Measurements from ENCODE around the gene ZSCAN31.
A peak's percentile ranks its signal among the peaks of the same experiment; 100 is the strongest.
"Not testable (repeated sequence)": the region's sequence is repeated elsewhere in the genome, so short reads cannot be mapped to it uniquely, and the experiment has no call there.

The ZSCAN31 gene

DNA sequence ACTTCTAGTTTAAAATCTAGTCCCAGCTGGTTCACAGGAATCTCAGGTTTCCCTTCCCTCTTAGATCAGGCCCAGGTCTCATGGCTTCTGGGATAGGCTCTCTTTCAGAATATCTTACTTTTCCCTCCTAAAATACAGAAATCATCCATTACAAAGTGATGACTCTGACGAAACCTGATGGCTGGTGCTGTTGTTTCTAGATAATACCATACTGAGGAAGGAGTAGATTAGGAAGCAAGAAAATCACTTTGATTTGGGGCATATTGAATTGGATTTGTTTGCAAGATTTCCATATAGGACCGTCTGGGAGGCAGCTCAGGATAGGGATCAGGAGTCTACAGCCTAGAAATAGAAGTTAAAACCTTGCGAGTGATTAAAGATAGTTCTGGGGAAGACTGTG, 17.4 kb upstream of the ZSCAN31 start:
- no peak for DNase-seq

- DNase-seq, result no peak
These were observed 15.6 kb upstream of the ZSCAN31 start for GRCh38 chr6:28351493-28351925.

GRCh38 chr6:28351087-28351486, 15.1 kb upstream of the ZSCAN31 start:
- peak in 1 of 2 experiments; percentile 8 for DNase-seq

DNA sequence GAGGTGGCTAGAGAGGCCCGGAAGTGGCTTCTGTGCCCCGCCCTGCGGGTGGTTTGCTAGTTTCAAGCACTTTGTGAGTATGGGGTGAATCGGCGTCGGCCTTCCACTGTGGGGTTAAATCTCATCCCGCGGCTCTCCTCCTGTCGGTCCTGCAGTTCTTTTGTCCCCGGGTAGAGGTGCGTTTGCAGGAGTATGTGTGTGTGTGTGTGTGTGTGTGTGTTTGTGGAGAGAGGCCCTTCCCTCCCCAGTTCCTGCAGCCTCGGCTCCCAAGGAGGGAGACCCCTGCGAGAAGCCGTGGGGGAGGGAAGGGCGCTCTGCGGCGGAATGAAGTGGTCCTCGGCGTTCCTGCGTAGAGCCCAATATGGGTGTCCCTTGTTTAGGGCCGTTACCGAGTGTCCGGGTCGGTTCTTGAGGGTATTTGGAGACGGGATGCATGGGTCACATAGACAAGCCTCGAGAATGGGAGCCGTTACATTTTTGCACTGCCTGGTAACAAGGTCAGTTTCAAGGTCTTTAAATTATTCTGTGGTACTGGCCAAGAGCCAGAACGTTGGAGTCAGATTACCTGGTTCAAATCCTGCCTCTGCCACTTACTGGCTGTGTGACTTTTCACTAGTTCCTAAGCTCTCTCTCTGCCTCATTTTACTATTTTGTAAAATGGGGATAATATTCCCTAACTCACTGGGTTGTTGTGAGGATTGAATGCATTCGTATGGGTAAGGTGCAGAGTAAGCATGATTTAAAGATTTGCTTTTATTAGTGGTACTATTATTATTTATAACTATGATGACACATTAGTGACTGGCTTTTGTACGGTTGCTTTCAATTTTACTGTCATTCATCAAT, 14.2 kb upstream of the ZSCAN31 start, which contains the start of gene ZKSCAN3:
Gene ZKSCAN3 (plus strand): TSS at position 56 of the 846 bp plus-strand sequence. CDS start 9,640 bp downstream, outside the sequence.
- peak; percentile 86 to 90 for DNase-seq

DNA sequence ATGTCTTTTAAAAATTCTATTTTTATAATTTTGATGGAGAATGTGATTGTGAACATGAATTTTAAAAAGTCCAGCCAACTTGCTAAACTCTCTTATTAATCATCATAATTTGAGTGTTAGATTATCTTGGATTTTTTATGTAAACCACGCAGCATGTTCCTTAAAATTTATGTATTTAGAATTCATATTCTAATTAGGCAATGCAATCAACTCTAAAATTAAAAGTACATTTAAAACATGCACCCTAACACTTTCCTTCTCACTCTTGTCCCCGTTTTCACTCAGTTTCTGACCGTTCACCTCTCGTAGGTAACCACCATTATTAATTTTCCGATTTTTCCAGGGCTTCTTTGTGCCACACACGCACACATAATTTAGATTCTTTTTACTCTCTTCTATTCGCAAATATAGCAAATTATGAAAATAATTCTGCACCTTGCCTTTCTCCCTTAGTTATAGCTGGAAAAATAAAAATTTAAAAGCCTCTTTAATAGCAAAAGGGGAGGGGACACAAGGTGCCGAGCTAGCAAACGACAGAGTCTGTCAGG, 13.5 kb upstream of the ZSCAN31 start:
- DNase-seq, result no peak

- DNase-seq, result no peak
These were observed 11.2 kb upstream of the ZSCAN31 start for GRCh38 chr6:28347119-28347518.

- DNase-seq, result no peak
These were observed 9.3 kb upstream of the ZSCAN31 start for GRCh38 chr6:28345201-28345600.

DNA sequence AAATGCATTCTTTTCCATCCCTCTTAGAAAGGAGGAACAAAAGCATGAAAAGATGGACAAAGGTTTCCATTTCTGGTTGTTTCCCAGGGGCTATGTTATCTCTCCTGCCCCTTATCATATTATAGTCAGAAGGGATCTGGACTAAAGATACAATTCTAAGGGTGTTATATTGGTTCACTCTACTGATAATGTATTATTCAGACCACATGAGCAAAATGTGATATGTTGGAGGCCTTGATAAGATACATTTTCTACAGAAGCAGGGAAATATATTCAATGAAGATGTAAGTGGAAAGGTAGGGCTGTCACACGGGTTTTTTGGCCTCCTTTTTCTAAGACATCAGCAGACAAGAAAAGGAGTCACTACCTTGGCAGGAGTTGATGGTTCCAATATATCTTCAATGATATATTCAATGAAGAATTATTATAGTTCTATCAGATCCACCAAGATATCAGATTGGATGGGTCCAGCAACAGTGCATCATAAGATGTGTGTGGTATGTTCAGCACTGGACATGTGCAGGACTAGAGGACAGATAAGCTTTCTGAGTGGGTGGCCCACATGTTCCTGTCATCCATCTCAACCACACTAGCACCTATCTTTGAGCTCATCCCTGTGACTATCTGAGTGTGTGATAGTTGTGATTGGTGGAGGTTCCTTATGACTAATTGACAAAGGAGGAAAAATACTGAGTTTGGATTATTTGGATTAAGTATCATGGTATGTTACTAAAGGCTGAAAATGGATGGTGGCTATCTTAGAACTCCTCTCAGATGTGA, 8.1 kb upstream of the ZSCAN31 start:
- DNase-seq, result no peak

DNA sequence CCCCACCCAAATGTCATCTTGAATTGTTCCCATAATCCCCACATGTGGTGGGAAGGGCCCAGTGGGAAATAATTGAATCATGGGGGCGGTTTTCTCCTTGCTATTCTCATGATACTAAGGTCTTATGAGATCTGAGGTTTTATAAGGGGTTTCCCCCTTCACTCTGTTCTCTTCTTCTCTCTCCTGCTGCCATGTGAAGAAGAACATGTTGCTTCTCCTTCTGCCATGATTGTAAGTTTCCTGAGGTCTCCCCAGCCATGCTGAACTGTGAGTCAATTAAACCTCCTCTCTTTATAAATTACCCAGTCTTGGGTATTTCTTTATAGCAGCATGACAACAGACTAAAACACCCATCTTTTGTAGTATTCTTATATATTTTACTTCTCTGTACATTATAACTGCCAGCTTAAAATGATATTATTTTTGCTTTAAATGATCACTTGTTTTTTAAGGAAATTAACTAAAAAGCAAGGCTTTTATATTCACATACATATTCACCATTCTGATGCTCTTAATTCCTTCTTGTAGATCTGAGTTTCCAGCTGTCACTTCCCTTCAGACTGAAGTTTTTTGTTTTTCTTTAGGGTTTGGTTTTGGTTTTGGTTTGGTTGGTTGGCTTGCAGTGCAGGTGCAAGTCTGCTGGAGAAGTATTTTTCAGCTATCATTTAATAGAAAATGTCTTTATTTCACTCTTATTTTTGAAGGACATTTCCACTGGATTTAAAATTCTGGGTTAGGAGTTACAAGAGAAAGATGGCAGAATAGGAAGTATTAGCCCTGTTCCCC, 4.6 kb upstream of the ZSCAN31 start:
- DNase-seq, result no peak

GRCh38 chr6:28337121-28337520, 1.2 kb upstream of the ZSCAN31 start:
- DNase-seq, result no peak

GRCh38 chr6:28336284-28337120, 554 bp upstream of the ZSCAN31 start:
- DNase-seq, result peak; percentile 13 to 26

GRCh38 chr6:28335040-28335563, 846 bp downstream of the ZSCAN31 start:
- DNase-seq, result no peak

DNA sequence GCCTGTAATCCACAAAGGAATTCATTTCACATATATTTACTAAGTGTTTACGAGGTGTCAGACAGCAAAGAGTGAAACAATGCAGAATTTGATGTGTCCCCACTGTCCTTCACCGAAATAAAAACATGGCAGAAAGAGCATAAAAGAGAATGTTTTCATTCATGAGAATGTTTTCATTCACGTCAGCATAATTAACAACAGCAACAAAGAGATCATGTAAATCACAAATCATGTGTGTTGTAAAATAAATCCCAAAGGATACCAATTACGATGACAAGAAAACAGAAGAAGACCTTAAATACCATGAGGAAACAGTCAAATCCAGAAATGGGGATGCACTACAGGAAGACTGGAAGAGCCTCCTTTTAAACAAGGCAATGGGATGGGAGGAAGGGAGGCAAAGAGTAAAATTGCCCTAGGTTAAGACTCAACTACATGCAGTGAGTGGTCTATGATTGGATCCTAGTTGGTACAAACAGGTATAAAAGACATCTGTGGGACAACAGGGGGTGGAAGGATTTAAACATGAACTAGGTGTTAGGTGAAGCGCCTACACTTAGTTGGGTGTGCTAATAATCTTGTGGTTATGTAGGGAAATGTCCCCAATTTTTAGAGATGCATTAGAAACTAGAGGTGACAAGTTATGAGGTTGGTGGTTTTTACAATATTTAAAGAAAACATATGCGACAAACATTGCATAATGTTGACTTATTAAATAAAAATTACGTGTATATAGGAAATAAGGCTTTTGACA, 1.5 kb downstream of the ZSCAN31 start:
- no peak for DNase-seq

GRCh38 chr6:28333599-28334018, 2.3 kb downstream of the ZSCAN31 start:
- no peak for DNase-seq

- DNase-seq, result no peak
These were observed 2.9 kb downstream of the ZSCAN31 start for GRCh38 chr6:28333047-28333446.

DNA sequence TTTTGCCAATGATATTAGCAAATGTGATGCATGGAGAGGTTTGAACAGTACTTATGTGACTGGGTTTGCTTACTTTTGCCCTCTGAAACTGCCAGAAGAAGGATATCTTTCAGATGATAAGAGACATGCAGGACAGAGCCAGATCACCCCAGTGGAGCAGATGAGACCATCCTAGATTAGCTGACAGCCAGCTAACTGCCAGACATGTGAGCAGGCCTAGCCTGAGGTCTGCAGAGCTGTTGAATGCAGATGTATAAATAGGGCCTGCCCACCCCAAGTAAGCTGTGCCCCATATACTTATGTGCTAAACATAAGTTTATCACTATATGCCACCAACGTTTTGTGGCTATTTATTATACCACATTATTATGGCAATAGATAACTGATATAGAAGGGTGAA, 5.9 kb downstream of the ZSCAN31 start:
- DNase-seq, result no peak

GRCh38 chr6:28326371-28326948, 9.5 kb downstream of the ZSCAN31 start:
- DNase-seq, result no peak

DNA sequence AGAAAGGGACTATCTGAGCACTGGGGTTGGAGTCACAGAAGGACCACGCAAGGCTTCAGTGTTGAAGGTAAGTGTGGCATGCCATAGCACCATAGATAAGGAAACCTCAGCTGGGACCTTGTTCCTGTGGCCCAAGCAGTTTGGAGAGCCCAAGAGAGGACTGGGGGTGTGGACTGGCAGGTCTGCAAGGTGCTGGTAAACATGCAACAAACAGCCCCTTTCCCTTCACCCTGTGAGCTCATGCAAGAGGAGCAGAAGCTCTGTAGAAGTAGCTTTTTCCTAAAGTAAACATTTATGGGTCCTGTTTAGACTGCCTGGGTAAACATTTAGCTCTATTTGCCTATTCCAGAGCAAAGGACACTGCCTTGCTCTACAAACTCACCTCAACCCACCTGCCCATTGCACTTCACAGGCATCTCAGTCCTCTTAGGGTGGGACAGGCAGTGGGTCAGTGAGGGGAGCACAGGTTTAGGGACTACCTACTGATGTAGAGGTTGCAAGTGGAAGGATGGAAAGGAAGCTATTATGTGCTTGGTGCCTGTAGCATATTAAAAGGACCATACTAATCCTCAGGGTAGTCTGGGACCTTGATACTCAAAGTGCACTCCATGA, 12.0 kb downstream of the ZSCAN31 start:
- no peak for DNase-seq

DNA sequence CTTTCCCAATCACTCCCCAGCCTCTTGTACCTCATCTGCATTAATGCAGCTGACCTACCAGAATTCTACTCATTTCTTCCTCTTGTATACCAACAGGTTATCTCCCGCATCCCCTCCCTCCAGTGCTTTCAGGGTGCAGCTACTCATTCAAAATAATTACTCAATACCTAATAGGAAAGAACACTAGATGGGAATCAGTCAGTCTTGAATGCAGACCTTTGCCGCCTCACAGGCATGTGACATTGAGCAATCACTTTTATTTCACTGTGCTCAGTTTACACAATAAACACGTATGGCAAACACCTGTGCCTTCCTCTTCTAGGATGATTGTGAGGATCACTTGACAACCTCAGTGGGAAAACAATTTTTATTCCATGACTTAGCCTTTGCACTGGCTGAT, 13.3 kb downstream of the ZSCAN31 start:
- no peak for DNase-seq

DNA sequence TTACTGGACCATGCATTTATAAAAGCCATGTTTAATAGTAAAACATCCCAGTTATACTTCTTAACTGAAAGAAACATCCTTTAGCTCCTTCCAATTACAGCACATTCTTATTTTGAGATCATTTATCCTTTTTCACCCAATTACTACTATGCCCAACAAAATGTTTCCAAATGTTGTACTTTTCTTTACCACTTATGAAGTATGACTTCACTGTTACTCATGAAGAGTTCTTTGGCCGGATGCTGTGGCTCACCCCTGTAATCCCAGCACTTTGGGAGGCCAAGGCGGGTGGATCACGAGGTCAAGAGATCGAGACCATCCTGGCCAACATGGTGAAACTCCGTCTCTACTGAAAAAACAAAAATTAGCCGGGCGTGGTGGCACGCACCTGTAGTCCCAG, 18.1 kb downstream of the ZSCAN31 start:
- not testable (repeated sequence) for DNase-seq
